Body of pancreas (tissue), 4 donors: Measurements from ENCODE around the gene GAPVD1.

Source experiments
- CTCF ChIP-seq, 7 experiments: fragments of 450-650 bp in 4 of 7; fragments of 200-600 bp in 3 of 7; sonication (generic) in 3 of 7; IDR thresholded peaks; one replicate each; pipeline ENCODE4 v1.5.1; 2016 to 2019; ENCODE audit warnings: antibody characterized with exemption in 7 of 7
- POLR2A ChIP-seq, 3 donors: fragments of 450-650 bp; IDR thresholded peaks; one replicate each; pipeline ENCODE4 v1.6.1; 2016; ENCODE audit warnings: antibody characterized with exemption in 3 of 3, mild to moderate bottlenecking in 2 of 3

- TF ChIP-seq CTCF (IDR thresholded peaks at IDR 0.05) (no peak), POLR2A (IDR thresholded peaks at IDR 0.05) (no peak)
Measured at GRCh38 chr9:125411171-125411756, 149.6 kb downstream of the GAPVD1 start.
